ENCODE results near the gene GMEB1. TPM values are rescaled to one million over a fixed set of nuclear protein-coding genes. Genes with fewer than 3 reads are reported as not detected.
"Not testable (repeated sequence)": the region's sequence is repeated elsewhere in the genome, so short reads cannot be mapped to it uniquely, and the experiment has no call there.

The GMEB1 gene
- total RNA-seq, 1 donor from 2014 or later = 9.9 TPM

GRCh38 chr1:28653870-28654269, 14.7 kb upstream of the GMEB1 start:
- TF ChIP-seq CTCF (IDR thresholded peaks at IDR 0.05; ENCODE audit: insufficient read depth, low read length, poor library complexity, severe bottlenecking) = peak; percentile 37
- H3K36me3 ChIP-seq (ENCODE audit: control insufficient read depth, insufficient read depth, low read length); H3K4me3 ChIP-seq (ENCODE audit: low read depth, low read length); DNase-seq (ENCODE audit: low read depth); H3K27me3 ChIP-seq (ENCODE audit: control insufficient read depth, insufficient read depth, low read length): not testable (repeated sequence)

- H3K36me3 ChIP-seq (ENCODE audit: control insufficient read depth, insufficient read depth, low read length); H3K27me3 ChIP-seq (ENCODE audit: control insufficient read depth, insufficient read depth, low read length); DNase-seq (ENCODE audit: low read depth); H3K4me3 ChIP-seq (ENCODE audit: low read depth, low read length): not testable (repeated sequence)
Measured at GRCh38 chr1:28655448-28656311, 12.9 kb upstream of the GMEB1 start.

GRCh38 chr1:28656335-28656734, 12.2 kb upstream of the GMEB1 start:
- DNase-seq (ENCODE audit: low read depth) = no peak
- Histone ChIP-seq H3K4me3 (ENCODE audit: low read depth, low read length) (no peak overlapping the region), H3K27me3 (ENCODE audit: control insufficient read depth, insufficient read depth, low read length) (no peaks in the 10 kb centered on the region), H3K36me3 (ENCODE audit: control insufficient read depth, insufficient read depth, low read length) (no peaks in the 10 kb centered on the region)
- TF ChIP-seq CTCF (IDR thresholded peaks at IDR 0.05; ENCODE audit: insufficient read depth, low read length, poor library complexity, severe bottlenecking) = no peak

GRCh38 chr1:28663871-28664470, 4.6 kb upstream of the GMEB1 start:
- DNase-seq (ENCODE audit: low read depth) = no peak
- no peak for TF ChIP-seq CTCF (IDR thresholded peaks at IDR 0.05; ENCODE audit: insufficient read depth, low read length, poor library complexity, severe bottlenecking)
- Histone ChIP-seq H3K4me3 (ENCODE audit: low read depth, low read length) (no peak overlapping the region), H3K27me3 (ENCODE audit: control insufficient read depth, insufficient read depth, low read length) (no peaks in the 10 kb centered on the region), H3K36me3 (ENCODE audit: control insufficient read depth, insufficient read depth, low read length) (no peaks in the 10 kb centered on the region)

GRCh38 chr1:28666806-28667205, 1.8 kb upstream of the GMEB1 start:
- no peaks in the 10 kb centered on the region for H3K36me3 ChIP-seq (ENCODE audit: control insufficient read depth, insufficient read depth, low read length)
- no peaks in the 10 kb centered on the region for H3K27me3 ChIP-seq (ENCODE audit: control insufficient read depth, insufficient read depth, low read length)
- H3K4me3 ChIP-seq (ENCODE audit: low read depth, low read length) = no peak overlapping the region
- TF ChIP-seq CTCF (IDR thresholded peaks at IDR 0.05; ENCODE audit: insufficient read depth, low read length, poor library complexity, severe bottlenecking) = no peak
- no peak for DNase-seq (ENCODE audit: low read depth)

- Histone ChIP-seq H3K36me3 (ENCODE audit: control insufficient read depth, insufficient read depth, low read length) (no peaks in the 10 kb centered on the region), H3K4me3 (ENCODE audit: low read depth, low read length) (peak overlapping the region; percentile 90), H3K27me3 (ENCODE audit: control insufficient read depth, insufficient read depth, low read length) (no peaks in the 10 kb centered on the region)
- no peak for DNase-seq (ENCODE audit: low read depth)
- no peak for TF ChIP-seq CTCF (IDR thresholded peaks at IDR 0.05; ENCODE audit: insufficient read depth, low read length, poor library complexity, severe bottlenecking)
Measured at GRCh38 chr1:28668956-28669723, 556 bp downstream of the GMEB1 start.

Data from kidney epithelial cell (primary cell).